Cerebellar cortex (tissue), 1 donor: Measurements from ENCODE around the gene MLLT1.
A peak's percentile ranks its signal among the peaks of the same experiment; 100 is the strongest.

Experiments used
- DNase-seq: peaks from one replicate; pipeline ENCODE4 v3.0.0-alpha.2; 2015; ENCODE audit warnings: low spot score

MLLT1 gene

GRCh38 chr19:6210721-6211600 is 68.8 kb downstream of the MLLT1 start:
- no peak for DNase-seq

DNA sequence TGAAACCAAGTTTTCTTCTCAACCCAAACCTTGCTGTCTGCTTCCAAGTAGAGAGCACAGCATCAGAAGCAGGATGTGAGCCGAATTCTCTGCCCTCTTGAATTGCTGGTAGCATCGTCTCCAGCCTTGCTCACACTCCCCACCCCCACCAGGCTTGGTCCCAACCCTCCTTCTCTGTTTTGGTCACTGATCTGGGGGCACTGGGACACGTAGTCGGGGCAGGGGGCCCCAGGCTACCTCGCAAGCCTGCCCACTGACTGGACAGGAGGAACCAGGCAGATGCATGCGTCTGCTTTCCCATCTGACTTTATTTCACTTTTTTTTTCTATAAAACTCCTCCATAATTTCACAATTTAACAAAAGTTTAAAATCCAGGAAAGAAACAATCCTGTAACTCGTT is 69.7 kb downstream of the MLLT1 start:
- no peak for DNase-seq

- DNase-seq, result no peak
Measured at GRCh38 chr19:6209680-6210079, 70.1 kb downstream of the MLLT1 start.

DNA sequence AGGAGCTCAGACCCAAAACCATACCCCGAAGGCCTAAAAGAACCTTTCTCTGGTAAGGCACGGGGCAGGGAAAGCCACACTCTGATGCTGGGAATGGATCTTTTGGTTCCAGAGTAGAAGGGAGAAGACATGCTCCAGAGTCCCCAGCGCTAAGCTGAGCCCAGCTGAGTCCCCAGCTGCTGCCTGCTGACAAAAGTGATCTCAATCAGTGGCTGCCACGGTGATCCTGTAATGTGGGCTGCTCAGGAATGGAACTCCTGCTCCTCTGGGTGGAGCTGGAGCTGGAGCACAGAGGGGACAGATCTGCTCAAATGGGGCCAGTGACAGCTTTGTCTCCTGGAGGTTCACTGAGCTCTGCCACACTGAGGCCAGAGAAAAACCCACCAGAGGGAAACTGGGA is 70.5 kb downstream of the MLLT1 start:
- no peak for DNase-seq

DNA sequence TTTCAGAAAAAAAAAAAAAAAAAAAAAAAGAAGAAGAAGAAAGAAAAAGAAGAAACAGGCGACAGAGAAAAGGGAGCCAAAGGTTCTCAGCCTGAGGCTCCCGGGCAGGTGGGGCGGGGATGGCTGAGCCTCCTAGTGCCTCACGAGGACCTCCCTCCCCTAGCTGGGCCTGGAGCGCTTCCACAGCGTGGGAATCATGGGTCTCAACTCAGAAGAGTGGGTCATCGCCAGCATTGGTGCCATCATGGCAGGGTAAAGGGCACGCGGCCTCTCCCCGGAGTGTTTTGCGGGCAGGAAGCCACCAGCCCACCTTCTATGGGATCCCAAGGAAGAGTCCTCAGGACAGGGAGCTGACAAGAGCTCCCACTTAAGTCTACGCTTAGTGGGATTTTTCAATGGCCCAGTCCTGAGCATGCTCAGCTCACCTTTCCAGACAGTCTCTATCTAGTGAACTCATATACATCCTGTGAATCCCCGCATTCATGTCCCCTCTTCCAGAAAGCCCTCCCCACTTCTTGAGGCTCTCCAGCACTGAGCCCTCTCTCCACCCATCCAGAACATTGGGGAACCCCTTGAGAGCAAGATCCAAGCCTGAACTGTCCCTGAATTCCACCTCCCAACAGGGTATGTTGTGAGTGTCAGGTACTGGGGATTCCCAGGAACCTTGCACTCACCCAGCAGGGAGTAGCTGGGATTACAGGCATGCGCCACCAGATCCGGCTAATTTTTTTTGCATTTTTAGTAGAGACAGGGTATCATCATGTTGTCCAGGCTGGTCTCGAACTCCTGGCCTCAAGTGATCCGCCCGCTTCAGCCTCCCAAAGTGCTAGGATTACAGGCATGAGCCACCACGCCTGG is 74.7 kb downstream of the MLLT1 start:
- no peak for DNase-seq

- DNase-seq, result no peak
Measured at GRCh38 chr19:6204212-6204611, 75.6 kb downstream of the MLLT1 start.

- DNase-seq, result peak; percentile 98
Measured at GRCh38 chr19:6199240-6199994, 80.4 kb downstream of the MLLT1 start.

GRCh38 chr19:6198896-6199239 is 80.9 kb downstream of the MLLT1 start:
- no peak for DNase-seq

DNA sequence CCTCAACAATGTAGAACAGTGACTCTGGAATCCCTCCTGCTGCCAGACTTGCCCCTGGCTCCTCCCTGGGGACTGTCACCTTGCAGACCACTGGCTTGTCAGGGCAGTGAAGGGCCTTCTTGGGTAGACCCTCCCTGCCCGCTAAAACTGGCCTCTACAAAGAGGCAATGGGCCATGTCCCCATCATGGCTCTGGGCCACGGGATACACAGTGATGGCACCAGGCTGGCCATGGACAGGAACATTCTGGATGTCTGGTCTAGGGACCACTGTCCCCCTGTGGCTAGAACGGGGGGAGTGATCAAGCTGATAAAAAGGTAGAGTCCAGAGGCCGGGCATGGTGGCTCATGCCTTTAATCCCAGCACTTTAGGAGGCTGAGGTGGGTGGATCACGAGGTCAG is 83.4 kb downstream of the MLLT1 start:
- no peak for DNase-seq

DNA sequence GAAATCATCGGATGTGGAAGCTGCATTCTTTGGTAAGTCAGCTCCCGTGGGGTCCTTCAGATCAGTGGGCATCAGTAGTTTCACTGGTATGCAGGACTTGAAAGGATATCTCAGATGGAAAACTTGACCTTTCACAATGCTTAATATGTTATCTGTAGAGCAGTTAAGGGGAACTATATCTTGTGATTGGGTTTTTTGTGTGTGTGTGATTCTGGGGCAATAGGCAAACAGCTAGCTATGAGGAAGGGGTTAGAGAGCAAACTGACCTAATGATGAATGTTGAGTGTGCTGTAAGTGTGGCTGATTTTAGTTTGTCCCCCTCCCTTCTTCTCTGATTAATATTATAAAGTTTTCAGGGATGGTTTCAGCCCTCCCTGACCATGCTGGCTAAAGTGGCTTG is 91.0 kb downstream of the MLLT1 start:
- no peak for DNase-seq

DNA sequence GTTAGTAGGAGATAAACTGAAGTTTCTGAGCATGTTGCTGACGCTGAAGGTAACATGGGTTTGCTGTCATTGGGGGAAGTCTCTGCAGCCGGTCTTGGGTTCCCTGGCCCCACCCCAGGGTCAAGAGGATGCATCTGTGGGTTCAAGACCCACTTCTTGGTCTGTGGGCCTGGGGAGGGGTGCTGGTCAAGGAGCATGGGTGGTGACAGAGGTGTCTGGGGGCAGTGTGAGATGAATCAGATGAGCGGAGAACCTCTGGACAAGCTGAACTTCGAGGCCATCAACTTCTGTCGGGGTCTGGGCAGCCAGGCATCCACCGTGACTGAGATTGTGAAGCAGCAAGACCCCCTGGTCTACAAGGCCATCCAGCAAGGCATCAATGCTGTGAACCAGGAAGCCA is 92.4 kb downstream of the MLLT1 start:
- no peak for DNase-seq

DNA sequence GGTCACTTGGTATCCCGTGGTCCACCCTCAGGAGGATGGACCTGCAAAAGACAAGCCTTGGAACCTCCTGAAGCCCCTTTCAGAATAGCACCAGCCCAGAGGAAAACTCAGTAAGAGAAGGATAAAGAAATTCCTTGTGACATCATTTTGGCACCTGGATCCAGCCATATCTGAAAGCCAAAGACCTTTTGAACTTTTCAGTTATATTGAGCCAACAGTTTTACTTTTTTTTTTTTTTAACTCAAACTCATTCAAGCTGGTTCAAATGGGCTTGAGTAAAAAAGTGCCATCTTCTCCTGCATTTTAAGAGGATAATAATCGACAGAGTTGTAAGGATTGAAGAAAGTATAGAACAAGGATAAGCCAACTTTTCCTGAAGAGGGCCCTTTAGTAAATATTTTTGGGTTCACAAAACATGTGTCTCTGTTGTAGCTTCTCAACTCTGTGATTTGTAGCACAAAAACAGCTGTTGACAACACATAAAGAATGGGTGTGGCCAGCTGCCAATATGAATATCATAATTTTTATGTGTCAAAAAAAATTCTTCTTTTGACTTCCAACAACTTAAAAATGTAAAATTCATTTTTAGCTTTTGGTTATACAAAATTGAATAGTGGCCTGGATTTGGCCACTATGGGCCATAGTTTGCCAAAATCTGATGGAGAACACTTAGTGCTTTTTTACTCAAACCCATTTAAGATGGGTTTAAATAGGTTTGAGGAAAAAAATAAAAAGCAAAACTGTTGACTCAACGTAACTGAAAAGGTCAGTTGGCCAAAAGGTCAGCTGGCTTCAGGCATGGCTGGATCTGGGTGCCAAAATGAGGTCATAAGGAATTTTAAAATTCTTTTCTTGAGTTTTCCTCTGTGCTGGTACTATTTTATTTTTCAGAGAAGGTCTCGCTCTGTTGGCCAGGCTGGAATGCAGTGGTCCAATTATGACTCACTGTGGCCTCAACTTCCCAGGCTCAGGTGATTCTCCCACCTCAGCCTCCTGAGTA is 93.6 kb downstream of the MLLT1 start:
- no peak for DNase-seq

DNA sequence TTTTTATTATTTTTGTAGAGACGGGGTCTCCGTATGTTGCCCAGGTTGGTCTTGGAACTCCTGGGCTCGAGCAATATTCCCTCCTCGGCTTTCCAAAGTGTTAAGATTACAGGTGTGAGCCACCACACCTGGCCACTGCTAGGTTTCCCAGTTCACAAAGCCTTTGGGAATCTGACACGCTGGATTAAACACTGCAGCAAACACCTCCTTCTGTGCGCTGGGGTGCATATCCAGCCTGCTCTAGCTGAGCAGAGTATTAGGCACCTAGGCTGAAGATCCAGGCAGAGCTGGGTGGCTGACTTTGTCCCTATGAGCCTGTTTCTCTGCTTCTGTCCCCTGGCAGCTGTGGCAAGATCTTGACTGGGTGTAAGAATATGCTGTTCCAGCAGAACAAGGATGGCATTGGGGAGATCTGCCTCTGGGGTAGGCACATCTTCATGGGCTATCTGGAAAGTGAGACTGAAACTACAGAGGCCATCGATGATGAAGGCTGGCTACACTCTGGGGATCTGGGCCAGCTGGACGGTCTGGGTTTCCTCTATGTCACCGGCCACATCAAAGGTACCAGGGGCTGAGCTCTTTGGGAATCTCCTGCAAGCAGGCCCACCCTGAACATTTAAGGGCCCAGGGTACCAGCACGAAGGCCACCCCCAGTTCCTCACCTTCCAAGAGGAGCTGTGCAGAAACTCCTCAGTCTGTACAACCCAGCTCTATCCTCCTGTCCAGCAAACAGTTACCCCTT is 94.5 kb downstream of the MLLT1 start:
- DNase-seq, result no peak

DNA sequence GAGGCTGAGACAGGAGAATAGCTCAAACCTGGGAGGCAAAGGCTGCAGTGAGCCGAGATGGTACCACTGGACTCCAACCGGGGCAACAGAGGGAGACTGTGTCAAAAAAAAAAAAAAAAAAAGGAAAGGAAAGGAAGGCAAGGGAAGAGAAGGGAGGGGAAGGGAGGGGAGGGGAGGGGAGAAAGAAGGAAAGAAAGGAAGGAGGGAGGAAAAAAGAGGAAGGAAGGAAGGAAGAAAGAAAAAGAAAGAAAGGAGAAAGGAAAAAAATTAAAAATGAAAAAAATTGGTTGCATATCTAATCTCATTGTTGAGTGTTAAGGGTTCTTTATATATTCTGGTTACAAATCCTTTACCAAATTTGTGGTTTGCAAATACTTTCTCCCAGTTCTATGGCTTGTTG is 98.7 kb downstream of the MLLT1 start:
- no peak for DNase-seq

DNA sequence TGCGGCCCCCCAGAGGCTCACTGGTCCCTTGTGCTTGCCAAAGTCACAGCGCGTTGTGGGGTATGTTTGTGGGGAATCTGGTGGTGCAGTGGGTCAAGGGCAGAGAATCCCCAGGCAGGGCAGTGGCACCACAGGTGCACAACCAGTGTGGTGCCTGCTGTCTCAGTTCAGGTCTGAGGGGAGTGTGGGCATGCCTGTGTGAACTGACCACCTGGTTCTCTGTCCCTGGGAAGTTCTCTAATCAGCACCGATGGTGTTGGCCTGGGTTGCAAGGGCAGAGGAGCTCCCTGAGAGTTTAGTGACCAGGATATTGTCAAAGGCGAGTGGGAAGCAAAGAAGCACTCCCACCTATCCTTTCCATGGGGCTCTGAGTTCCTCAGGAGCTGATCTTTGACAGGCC is 106.6 kb downstream of the MLLT1 start:
- no peak for DNase-seq

GRCh38 chr19:6172074-6172863 is 107.5 kb downstream of the MLLT1 start:
- no peak for DNase-seq

- DNase-seq, result no peak
Measured at GRCh38 chr19:6167115-6167514, 112.7 kb downstream of the MLLT1 start.

DNA sequence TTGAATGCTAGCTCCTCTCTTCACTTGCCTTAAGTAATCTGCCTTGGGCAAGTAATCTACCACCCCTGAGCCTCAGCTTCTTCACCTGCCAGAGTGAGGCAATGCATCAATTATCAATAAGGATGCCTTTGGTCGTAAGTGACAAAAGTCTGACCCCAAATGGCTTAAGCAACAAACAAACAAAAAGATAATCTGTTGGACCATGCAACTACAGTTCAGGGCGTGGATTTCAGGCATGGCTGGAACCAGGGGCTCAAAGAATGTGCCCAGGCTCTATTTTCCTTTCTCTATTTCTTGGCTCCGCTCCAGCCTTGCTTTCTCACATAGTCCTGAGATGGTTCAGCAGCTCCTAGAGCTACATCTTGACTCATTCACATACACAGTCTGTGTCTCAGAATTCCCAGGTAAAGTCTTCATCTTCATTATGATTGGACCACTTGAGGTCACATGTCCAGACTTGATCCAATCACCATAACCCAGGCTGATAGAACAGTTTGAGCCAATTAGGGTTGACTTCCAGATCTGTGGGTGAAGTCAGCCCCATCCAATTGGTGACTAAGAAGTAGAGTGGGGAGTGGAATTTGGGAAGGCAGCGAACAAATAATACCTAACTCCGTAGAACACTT is 114.8 kb downstream of the MLLT1 start:
- no peak for DNase-seq

- DNase-seq, result peak; percentile 5
Measured at GRCh38 chr19:6161271-6161850, 118.4 kb downstream of the MLLT1 start.
